Body of pancreas (tissue), 4 donors: ENCODE results near the gene ODAD4. TPM values are rescaled to one million over a fixed set of nuclear protein-coding genes. Genes with fewer than 3 reads are reported as not detected.

ENCODE experiments used
- ATAC-seq: fragments of 150-250 bp; one replicate; pipeline ENCODE4 v1.9.1; 2016
- DNase-seq, 4 donors: peaks; one replicate each; pipeline ENCODE4 v3.0.0-alpha.2; 2019
- H3K27ac ChIP-seq, 4 donors: fragments of 200-600 bp; sonication (generic); 1 replicate in 3 of 4; 2 replicates in 1 of 4; pipeline versions ENCODE4 v1.5.1 to v1.6.1; 2016 to 2019; ENCODE audit warnings: mild to moderate bottlenecking in 1 of 4, mixed read lengths in 1 of 4, moderate library complexity in 1 of 4
- H3K27me3 ChIP-seq, 2 donors: fragments of 200-600 bp; sonication (generic); one replicate each; pipeline ENCODE4 v1.6.0; 2016; ENCODE audit warnings: mild to moderate bottlenecking in 1 of 2
- H3K36me3 ChIP-seq, 2 donors: fragments of 200-600 bp; sonication (generic); replicated peaks in 1 of 2; 2 replicates each; pipeline ENCODE4 v1.5.1; 2016; ENCODE audit warnings: low read depth in 2 of 2; ENCODE audit not compliant: insufficient read depth in 1 of 2
- H3K4me1 ChIP-seq: fragments of 200-600 bp; sonication (generic); one replicate; pipeline ENCODE4 v1.6.0; 2016
- H3K4me3 ChIP-seq, 2 donors: fragments of 200-600 bp; sonication (generic); 1 replicate in 1 of 2; 2 replicates in 1 of 2; pipeline ENCODE4 v1.5.1; 2016 to 2019
- H3K9me3 ChIP-seq, 3 donors: fragments of 200-600 bp; sonication (generic); 1 replicate in 2 of 3; 2 replicates in 1 of 3; pipeline ENCODE4 v1.5.1; 2016
- POLR2A ChIP-seq, 3 donors: fragments of 450-650 bp; IDR thresholded peaks; one replicate each; pipeline ENCODE4 v1.6.1; 2016; ENCODE audit warnings: antibody characterized with exemption in 3 of 3, mild to moderate bottlenecking in 2 of 3
- WGBS, 2 donors: methylation state at CpG; one replicate each; pipeline ENCODE4 v1.1.5; 2017; 5-methylcytosine and 5-hydroxymethylcytosine counted together
- intact Hi-C: fragments of 100-400 bp; cut with DNase I; formaldehyde crosslinking; loops from one replicate; pipeline ENCODE4 v1.15.1; 2023
- total RNA-seq, 2 donors: library from RNA; depleted of rRNA; stranded (reverse); fragments of >200 nt; gene quantifications; one replicate each; pipeline ENCODE4 v1.1.0, GENCODE V29; 2016
- TF ChIP-seq, protein P1 (sequence below), 7 experiments: fragments of 450-650 bp in 4 of 7; fragments of 200-600 bp in 3 of 7; sonication (generic) in 3 of 7; IDR thresholded peaks; one replicate each; pipeline ENCODE4 v1.5.1; 2016 to 2019; ENCODE audit warnings: antibody characterized with exemption in 7 of 7

The ODAD4 gene
- total RNA-seq, 2 donors from 2014 or later = 0.26 to 0.66 TPM

DNA sequence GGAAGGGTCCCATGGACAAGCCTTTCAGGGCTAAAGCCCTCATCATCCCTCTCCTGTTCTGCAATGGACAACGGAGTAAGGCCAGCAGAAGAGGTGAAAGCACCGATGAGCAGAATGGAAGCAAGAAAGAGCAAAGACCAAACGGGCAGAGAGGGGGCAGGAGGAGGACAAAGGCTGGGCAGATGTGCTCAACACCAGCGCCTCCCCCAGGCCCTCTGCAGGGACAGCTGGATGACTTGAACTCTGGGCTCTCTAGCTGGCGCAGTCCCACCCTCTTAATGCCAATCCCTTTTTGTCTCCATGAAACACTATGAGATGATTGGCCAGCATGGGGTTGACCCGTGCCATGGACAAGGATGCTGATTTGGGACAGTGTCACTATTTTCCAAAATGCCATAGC, 33.7 kb upstream of the ODAD4 start:
- peaks cover 23 to 26% of the 10 kb centered on the region in 2 donors for H3K36me3 ChIP-seq
- no peaks in the 10 kb centered on the region for H3K9me3 ChIP-seq
- DNase-seq (no peak), ATAC-seq (no peak)
- no peak overlapping the region for H3K27ac ChIP-seq
- no peak overlapping the region for H3K4me3 ChIP-seq
- no peak for TF ChIP-seq POLR2A (IDR thresholded peaks at IDR 0.05)
- TF ChIP-seq, protein P1, sequence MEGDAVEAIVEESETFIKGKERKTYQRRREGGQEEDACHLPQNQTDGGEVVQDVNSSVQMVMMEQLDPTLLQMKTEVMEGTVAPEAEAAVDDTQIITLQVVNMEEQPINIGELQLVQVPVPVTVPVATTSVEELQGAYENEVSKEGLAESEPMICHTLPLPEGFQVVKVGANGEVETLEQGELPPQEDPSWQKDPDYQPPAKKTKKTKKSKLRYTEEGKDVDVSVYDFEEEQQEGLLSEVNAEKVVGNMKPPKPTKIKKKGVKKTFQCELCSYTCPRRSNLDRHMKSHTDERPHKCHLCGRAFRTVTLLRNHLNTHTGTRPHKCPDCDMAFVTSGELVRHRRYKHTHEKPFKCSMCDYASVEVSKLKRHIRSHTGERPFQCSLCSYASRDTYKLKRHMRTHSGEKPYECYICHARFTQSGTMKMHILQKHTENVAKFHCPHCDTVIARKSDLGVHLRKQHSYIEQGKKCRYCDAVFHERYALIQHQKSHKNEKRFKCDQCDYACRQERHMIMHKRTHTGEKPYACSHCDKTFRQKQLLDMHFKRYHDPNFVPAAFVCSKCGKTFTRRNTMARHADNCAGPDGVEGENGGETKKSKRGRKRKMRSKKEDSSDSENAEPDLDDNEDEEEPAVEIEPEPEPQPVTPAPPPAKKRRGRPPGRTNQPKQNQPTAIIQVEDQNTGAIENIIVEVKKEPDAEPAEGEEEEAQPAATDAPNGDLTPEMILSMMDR (IDR thresholded peaks at IDR 0.05) = no peak
- intact Hi-C loops = no loop called here
- H3K27me3 ChIP-seq = no peaks in the 10 kb centered on the region
- H3K4me1 ChIP-seq = peaks cover 37% of the 10 kb centered on the region
- 91 to 92% methylated on average over 6 of the region's 6 CpGs for WGBS, 2 donors

DNA sequence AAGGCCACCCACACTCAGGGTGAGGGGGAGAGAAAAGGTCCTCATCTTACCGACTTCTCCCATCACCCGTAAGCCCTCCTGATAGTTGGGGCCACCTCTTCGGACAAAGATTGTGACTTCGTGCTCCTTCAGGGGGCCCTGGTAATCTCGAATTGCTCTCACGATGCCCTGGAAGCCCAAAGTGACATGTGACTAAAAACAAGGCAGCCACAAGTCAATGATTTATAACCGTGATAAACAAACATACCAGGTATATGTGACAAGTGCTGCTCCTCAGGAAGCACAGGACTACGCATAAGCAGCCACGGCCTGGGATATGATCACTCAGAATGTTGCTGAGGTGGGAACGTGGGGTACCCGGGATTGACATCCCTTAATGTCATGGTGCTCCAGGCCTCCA, 28.8 kb upstream of the ODAD4 start:
- Histone ChIP-seq H3K27ac (no peak overlapping the region), H3K27me3 (no peaks in the 10 kb centered on the region), H3K4me3 (no peak overlapping the region), H3K4me1 (peaks cover 16% of the 10 kb centered on the region), H3K36me3 (peaks cover 8 to 48% of the 10 kb centered on the region in 2 donors), H3K9me3 (no peaks in the 10 kb centered on the region)
- ATAC-seq = no peak
- 62 to 69% methylated on average over 11 of the region's 11 CpGs for WGBS, 2 donors
- intact Hi-C loops = no loop called here
- no peak for DNase-seq
- no peak for TF ChIP-seq POLR2A (IDR thresholded peaks at IDR 0.05)
- TF ChIP-seq, protein P1 (IDR thresholded peaks at IDR 0.05) = no peak

DNA sequence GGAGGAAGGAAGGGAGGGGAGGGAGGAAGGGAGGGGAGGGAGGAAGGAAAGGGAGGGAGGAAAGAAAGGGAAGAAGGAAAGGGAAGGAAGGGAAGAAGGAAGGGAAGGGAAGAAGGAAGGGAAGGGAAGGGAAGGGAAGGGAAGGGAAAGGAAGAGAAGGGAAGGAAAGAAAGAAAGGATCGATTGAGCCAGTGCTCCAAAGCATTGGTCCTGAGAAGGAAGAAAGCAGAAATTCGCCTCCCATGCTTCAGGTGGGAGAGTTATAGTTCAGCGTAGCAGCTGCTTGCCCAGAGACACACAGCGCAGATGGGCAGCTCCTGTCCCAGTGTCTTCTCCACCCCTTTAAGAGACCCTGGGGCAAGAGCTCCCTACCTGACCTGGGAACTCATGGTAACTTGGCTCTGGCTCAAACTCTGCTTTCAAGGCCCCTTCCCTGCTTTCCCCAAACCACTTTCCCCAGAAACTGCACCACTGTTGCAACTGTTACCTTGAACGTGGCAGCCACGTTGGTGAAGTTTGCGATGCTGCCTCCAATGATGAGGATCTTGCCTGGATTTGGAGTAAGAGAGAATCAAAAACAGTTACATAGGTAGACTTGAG, 26.1 kb upstream of the ODAD4 start:
- Histone ChIP-seq H3K36me3 (peaks cover 0 to 36% of the 10 kb centered on the region in 2 donors), H3K27ac (no peak overlapping the region), H3K9me3 (no peaks in the 10 kb centered on the region), H3K27me3 (no peaks in the 10 kb centered on the region), H3K4me1 (peaks cover 21% of the 10 kb centered on the region), H3K4me3 (no peak overlapping the region)
- ATAC-seq = no peak
- 91 to 93% methylated on average over 7 of the region's 7 CpGs for WGBS, 2 donors
- intact Hi-C loops = no loop called here
- TF ChIP-seq POLR2A (IDR thresholded peaks at IDR 0.05) = no peak
- TF ChIP-seq, protein P1 (IDR thresholded peaks at IDR 0.05) = no peak
- DNase-seq = no peak

DNA sequence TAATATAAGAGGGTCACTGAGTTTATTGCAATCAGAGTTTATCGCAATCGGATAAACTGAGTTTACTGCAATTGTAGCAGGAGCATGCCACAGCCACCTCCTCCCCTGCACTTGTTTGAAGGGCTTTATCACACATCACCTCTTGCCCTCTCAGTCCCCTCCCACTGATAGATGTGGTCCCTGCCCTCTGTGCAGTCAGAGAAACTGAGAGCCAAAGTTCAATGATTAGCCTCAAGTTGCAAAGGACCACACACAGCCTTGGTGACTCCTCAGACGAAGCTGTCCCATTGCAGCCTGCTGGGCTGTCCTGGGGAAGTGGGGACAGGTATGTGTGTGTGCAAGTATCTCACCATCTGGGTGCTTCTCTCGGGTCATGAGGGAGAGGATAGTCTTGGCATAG, 25.2 kb upstream of the ODAD4 start:
- Histone ChIP-seq H3K9me3 (no peaks in the 10 kb centered on the region), H3K27ac (no peak overlapping the region), H3K4me3 (no peak overlapping the region), H3K4me1 (peaks cover 17% of the 10 kb centered on the region), H3K27me3 (no peaks in the 10 kb centered on the region), H3K36me3 (peaks cover 0 to 40% of the 10 kb centered on the region in 2 donors)
- WGBS, 2 donors = 84 to 93% methylated on average over 3 to 4 of the region's 4 CpGs
- TF ChIP-seq, protein P1 (IDR thresholded peaks at IDR 0.05) = no peak
- no peak for TF ChIP-seq POLR2A (IDR thresholded peaks at IDR 0.05)
- DNase-seq (no peak), ATAC-seq (no peak)
- intact Hi-C loops = no loop called here
